ENCODE data around the gene WNT11. TPM values are rescaled to one million over a fixed set of nuclear protein-coding genes. Genes with fewer than 3 reads are reported as not detected.

Gene WNT11
- total RNA-seq, 1 donor from 2014 or later = 0.37 TPM

DNA sequence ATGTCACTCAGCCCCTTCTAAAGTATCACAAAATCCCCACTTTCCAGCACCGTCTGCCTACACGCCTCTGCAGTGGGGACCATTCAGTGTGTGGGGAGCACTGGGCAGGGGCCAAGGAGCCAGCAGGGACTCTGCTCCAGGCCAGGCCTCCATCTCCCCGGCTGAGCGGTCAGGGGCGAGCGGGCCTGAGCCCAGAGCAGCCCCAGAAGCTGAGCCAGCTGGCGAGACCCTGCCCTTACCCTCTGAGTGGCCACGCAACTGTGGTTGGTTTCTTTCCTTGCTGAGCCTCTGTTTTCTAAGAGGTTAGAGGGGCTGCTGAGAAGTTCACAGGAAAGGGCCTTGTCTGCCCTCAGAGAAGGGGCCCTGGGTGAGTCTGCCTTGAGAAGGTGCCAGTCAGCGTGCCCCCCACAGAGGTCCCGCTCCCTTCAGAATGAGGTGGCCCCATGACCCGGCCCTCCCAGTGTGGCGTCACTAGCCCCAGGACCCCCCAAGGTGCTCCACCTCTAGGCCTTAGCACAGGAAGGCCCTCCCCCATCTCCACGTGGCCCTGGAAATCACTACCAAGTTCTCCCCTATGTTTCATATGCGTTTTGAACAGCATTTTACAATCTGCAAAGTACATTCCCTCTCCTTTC is 46.9 kb downstream of the WNT11 start:
- no peaks in the 10 kb centered on the region for H3K36me3 Mint-ChIP-seq (ENCODE audit: unreplicated experiment)
- peaks cover 15% of the 10 kb centered on the region for H3K4me1 Mint-ChIP-seq (ENCODE audit: low read depth, unreplicated experiment)
- TF ChIP-seq, protein P1, sequence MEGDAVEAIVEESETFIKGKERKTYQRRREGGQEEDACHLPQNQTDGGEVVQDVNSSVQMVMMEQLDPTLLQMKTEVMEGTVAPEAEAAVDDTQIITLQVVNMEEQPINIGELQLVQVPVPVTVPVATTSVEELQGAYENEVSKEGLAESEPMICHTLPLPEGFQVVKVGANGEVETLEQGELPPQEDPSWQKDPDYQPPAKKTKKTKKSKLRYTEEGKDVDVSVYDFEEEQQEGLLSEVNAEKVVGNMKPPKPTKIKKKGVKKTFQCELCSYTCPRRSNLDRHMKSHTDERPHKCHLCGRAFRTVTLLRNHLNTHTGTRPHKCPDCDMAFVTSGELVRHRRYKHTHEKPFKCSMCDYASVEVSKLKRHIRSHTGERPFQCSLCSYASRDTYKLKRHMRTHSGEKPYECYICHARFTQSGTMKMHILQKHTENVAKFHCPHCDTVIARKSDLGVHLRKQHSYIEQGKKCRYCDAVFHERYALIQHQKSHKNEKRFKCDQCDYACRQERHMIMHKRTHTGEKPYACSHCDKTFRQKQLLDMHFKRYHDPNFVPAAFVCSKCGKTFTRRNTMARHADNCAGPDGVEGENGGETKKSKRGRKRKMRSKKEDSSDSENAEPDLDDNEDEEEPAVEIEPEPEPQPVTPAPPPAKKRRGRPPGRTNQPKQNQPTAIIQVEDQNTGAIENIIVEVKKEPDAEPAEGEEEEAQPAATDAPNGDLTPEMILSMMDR (IDR thresholded peaks at IDR 0.05; ENCODE audit: partially characterized antibody, unreplicated experiment) = no peak
- DNase-seq = no peak
- no peak overlapping the region for H3K27ac Mint-ChIP-seq (ENCODE audit: unreplicated experiment)
- peaks cover 5% of the 10 kb centered on the region for H3K9me3 Mint-ChIP-seq (ENCODE audit: unreplicated experiment)
- no peak overlapping the region for H3K4me3 Mint-ChIP-seq (ENCODE audit: unreplicated experiment)
- H3K27me3 Mint-ChIP-seq (ENCODE audit: unreplicated experiment) = peaks cover 10% of the 10 kb centered on the region

DNA sequence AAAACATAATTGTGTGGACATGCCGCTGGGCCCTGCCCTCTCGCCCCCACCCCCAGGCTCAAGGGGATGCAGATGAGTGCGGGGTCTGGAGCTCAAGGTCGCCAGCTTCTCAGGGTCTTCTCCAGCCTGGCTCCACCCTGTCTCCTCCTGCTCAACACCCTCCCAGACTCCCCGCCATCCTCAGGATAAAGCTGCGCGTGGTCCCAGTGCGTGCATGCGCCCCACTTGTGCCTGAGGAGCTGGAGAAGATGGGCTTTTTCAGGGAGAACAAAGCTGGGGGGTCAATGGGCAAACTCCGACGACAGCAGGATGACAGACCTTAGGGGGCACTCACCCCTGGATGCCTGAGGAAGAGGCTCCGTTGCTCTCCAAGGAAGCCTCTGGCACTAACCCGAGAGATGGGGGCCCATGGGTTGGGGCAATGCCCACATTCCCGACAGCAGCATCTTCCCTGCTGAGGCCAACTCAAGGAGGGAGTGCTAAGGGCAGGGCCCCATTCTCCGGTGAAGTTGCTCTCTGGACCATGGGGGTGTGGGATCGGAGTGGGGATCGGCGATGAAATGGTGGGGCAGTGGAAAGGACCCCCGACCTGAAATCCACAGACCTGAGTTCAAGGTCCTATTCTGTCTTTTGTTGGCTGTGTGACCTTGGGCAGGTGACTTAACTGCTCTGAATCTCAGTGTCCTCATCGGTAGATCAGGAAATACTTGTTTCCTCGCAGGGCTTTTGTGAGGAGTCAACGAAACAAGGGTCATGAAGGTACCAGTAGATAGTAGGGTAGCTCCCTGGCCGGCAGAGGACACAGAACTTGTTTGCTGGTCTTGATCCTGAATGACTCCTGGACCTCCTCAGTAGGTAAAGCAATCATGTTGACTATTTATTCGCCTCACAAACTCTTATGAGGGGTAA is 47.7 kb downstream of the WNT11 start:
- no peak for DNase-seq
- TF ChIP-seq, protein P1 (IDR thresholded peaks at IDR 0.05; ENCODE audit: partially characterized antibody, unreplicated experiment) = no peak
- H3K4me3 Mint-ChIP-seq (ENCODE audit: unreplicated experiment) = no peak overlapping the region
- H3K27ac Mint-ChIP-seq (ENCODE audit: unreplicated experiment) = no peak overlapping the region
- H3K36me3 Mint-ChIP-seq (ENCODE audit: unreplicated experiment) = no peaks in the 10 kb centered on the region
- H3K27me3 Mint-ChIP-seq (ENCODE audit: unreplicated experiment) = peaks cover 6% of the 10 kb centered on the region
- H3K9me3 Mint-ChIP-seq (ENCODE audit: unreplicated experiment) = peaks cover 5% of the 10 kb centered on the region
- peaks cover 15% of the 10 kb centered on the region for H3K4me1 Mint-ChIP-seq (ENCODE audit: low read depth, unreplicated experiment)

- H3K4me3 Mint-ChIP-seq (ENCODE audit: unreplicated experiment) = no peak overlapping the region
- peaks cover 8% of the 10 kb centered on the region for H3K27me3 Mint-ChIP-seq (ENCODE audit: unreplicated experiment)
- H3K4me1 Mint-ChIP-seq (ENCODE audit: low read depth, unreplicated experiment) = peaks cover 15% of the 10 kb centered on the region
- TF ChIP-seq, protein P1 (IDR thresholded peaks at IDR 0.05; ENCODE audit: partially characterized antibody, unreplicated experiment) = no peak
- DNase-seq = no peak
- peaks cover 5% of the 10 kb centered on the region for H3K9me3 Mint-ChIP-seq (ENCODE audit: unreplicated experiment)
- no peaks in the 10 kb centered on the region for H3K36me3 Mint-ChIP-seq (ENCODE audit: unreplicated experiment)
- no peak overlapping the region for H3K27ac Mint-ChIP-seq (ENCODE audit: unreplicated experiment)
Observed at GRCh38 chr11:76157891-76158290, 48.4 kb downstream of the WNT11 start.

- Mint-ChIP-seq H3K4me1 (ENCODE audit: low read depth, unreplicated experiment) (peaks cover 15% of the 10 kb centered on the region), H3K27me3 (ENCODE audit: unreplicated experiment) (peaks cover 12% of the 10 kb centered on the region), H3K27ac (ENCODE audit: unreplicated experiment) (no peak overlapping the region), H3K9me3 (ENCODE audit: unreplicated experiment) (peaks cover 5% of the 10 kb centered on the region), H3K36me3 (ENCODE audit: unreplicated experiment) (no peaks in the 10 kb centered on the region), H3K4me3 (ENCODE audit: unreplicated experiment) (no peak overlapping the region)
- no peak for DNase-seq
- TF ChIP-seq, protein P1 (IDR thresholded peaks at IDR 0.05; ENCODE audit: partially characterized antibody, unreplicated experiment) = no peak
Observed at GRCh38 chr11:76156971-76157427, 49.3 kb downstream of the WNT11 start.

Measured in glutamatergic neuron (in vitro differentiated cells).